GM12892 (cell line): ENCODE results near the gene GABPB1.

Experiments
- POLR2A ChIP-seq: IDR thresholded peaks from 2 replicates; pipeline ENCODE4 v1.6.1; 2011; ENCODE audit warnings: low read depth, low read length, control low read depth
- POLR2AphosphoS5 ChIP-seq: IDR thresholded peaks from 2 replicates; pipeline ENCODE4 v1.6.1; 2011; ENCODE audit warnings: low read depth, low read length, control low read depth
- TAF1 ChIP-seq: IDR thresholded peaks from 2 replicates; pipeline ENCODE4 v1.6.1; 2011; ENCODE audit warnings: low read depth, mild to moderate bottlenecking, control low read depth, low read length, borderline replicate concordance

DNA sequence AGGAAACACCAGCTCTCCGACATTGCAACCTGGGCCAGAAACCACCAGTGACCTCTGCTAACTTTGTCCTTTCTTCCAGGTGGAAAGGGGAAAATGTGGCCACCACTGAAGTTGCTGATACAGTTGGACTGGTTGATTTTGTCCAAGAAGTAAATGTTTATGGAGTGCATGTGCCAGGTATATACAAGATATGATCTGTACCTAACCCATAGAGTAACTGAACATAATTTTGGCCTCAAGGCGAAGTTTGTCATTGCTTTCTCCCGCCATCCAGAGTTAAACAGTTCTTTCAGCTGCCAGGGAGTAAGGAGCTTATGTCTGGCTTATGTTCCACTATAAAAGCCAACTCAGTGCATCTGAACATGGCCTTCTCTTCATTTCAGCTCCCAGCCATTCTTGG lies 126.1 kb downstream of the GABPB1 start:
- TF ChIP-seq POLR2A = no peak
- no peak for TF ChIP-seq TAF1
- no peak for TF ChIP-seq POLR2AphosphoS5
